BE2C (cell line): ENCODE data around the gene EPHA7.

Experiments
- DNase-seq: peaks from one replicate; pipeline ENCODE4 v3.0.0-alpha.2; 2020
- H3K27me3 ChIP-seq: fragments of 250-450 bp; sonication (Bioruptor Pico); 2 replicates; pipeline ENCODE4 v1.5.1; 2020; ENCODE audit warnings: mild to moderate bottlenecking
- H3K36me3 ChIP-seq: fragments of 250-450 bp; sonication (Bioruptor Pico); 2 replicates; pipeline ENCODE4 v1.5.1; 2020; ENCODE audit warnings: mild to moderate bottlenecking
- H3K4me1 ChIP-seq: fragments of 250-450 bp; sonication (Bioruptor Pico); 2 replicates; pipeline ENCODE4 v1.5.1; 2020
- H3K4me3 ChIP-seq: 2 replicates; pipeline ENCODE4 v1.5.1; 2011; ENCODE audit warnings: low read depth, low read length
- H3K9me3 ChIP-seq: fragments of 250-450 bp; sonication (Bioruptor Pico); 2 replicates; pipeline ENCODE4 v1.5.1; 2020
- CTCF ChIP-seq: IDR thresholded peaks from 2 replicates; pipeline ENCODE4 v1.5.1; 2012; ENCODE audit warnings: mild to moderate bottlenecking, low read depth, low read length

The EPHA7 gene

GRCh38 chr6:93209358-93209757, 210.0 kb downstream of the EPHA7 start:
- Histone ChIP-seq H3K9me3 (no peaks in the 10 kb centered on the region), H3K4me1 (no peaks in the 10 kb centered on the region), H3K36me3 (no peaks in the 10 kb centered on the region), H3K27me3 (no peaks in the 10 kb centered on the region), H3K4me3 (no peak overlapping the region)
- no peak for DNase-seq
- TF ChIP-seq CTCF, result no peak

GRCh38 chr6:93196406-93196970, 222.9 kb downstream of the EPHA7 start:
- DNase-seq, result no peak
- Histone ChIP-seq H3K27me3 (no peaks in the 10 kb centered on the region), H3K4me1 (no peaks in the 10 kb centered on the region), H3K4me3 (no peak overlapping the region), H3K36me3 (no peaks in the 10 kb centered on the region), H3K9me3 (no peaks in the 10 kb centered on the region)
- TF ChIP-seq CTCF, result no peak

- no peaks in the 10 kb centered on the region for H3K9me3 ChIP-seq
- no peaks in the 10 kb centered on the region for H3K36me3 ChIP-seq
- H3K4me1 ChIP-seq, result no peaks in the 10 kb centered on the region
- TF ChIP-seq CTCF, result no peak
- no peak for DNase-seq
- H3K4me3 ChIP-seq, result no peak overlapping the region
- no peaks in the 10 kb centered on the region for H3K27me3 ChIP-seq
Observed at GRCh38 chr6:93194480-93194879, 224.9 kb downstream of the EPHA7 start.

GRCh38 chr6:93193868-93194267, 225.5 kb downstream of the EPHA7 start:
- TF ChIP-seq CTCF, result no peak
- Histone ChIP-seq H3K36me3 (no peaks in the 10 kb centered on the region), H3K4me3 (no peak overlapping the region), H3K27me3 (no peaks in the 10 kb centered on the region), H3K9me3 (no peaks in the 10 kb centered on the region), H3K4me1 (no peaks in the 10 kb centered on the region)
- no peak for DNase-seq
